NCI-H2029 (cell line): Measurements from ENCODE around the gene HJURP.

Experiments used
- DNase-seq: peaks from one replicate; lab custom pipeline; 2025; lab: John Stamatoyannopoulos, UW

HJURP gene

GRCh38 chr2:233849607-233850271 lies 4.6 kb downstream of the HJURP start:
- no peak for DNase-seq

DNA sequence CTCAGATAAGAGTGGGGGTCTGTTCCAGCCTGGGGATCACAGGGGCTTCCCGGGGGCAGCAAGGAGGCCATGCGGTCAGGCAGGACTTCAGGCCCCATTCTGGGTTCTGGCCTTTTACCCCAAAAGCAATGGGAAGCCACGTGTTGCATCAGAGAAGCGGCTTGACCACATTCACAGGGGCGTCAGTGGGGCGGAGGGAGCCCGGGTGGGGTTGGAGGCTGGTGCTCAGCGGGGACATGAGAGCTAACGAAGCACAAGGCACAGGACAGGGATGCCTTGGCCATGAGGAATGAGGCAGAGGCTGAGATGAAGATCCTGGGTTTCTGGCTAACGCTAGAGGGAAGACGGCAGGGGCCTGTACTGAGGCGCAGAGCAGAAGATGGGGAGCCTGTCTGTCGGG lies 6.1 kb downstream of the HJURP start:
- DNase-seq: no peak

GRCh38 chr2:233847248-233847898 lies 7.0 kb downstream of the HJURP start:
- DNase-seq: no peak

DNA sequence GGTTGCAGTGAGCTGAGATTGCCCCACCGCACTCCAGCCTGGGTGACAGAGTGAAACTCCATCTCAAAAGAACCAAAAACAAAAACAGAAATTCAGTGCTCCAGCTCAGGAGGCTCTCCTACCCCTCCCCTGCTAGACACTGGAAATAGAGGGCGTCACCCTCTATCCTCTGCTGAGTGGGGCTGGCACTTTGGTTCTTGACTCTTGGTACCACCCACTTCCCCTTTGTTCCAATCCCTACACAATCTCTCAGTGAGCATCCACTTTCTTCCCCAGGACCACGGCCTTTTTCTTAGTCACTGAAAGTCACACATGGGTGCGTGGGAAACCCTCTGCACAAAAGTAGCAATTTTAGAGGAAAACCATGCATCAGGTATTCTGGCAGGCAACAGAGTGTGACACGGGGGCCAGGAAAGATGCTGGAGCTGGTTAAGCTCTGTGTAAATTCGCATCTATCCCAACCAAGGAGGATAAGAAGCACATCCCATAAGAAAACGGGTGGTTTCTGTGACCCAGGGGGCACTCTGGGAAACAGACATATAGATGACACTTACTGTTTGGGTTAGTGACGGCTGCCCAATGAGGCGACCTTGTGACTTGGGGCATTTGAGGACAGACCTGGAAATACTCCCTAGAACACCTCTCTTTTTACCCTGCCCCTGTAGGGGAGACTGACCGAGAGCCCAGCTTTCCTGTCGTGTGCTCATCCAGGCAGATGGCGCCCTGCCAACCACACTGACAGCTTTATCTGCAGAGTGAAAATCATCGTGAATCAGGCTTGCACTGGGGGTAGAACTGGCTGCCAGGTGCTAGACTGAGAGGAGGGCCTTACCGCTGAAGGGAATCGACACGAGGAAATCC lies 7.7 kb downstream of the HJURP start:
- DNase-seq: no peak

DNA sequence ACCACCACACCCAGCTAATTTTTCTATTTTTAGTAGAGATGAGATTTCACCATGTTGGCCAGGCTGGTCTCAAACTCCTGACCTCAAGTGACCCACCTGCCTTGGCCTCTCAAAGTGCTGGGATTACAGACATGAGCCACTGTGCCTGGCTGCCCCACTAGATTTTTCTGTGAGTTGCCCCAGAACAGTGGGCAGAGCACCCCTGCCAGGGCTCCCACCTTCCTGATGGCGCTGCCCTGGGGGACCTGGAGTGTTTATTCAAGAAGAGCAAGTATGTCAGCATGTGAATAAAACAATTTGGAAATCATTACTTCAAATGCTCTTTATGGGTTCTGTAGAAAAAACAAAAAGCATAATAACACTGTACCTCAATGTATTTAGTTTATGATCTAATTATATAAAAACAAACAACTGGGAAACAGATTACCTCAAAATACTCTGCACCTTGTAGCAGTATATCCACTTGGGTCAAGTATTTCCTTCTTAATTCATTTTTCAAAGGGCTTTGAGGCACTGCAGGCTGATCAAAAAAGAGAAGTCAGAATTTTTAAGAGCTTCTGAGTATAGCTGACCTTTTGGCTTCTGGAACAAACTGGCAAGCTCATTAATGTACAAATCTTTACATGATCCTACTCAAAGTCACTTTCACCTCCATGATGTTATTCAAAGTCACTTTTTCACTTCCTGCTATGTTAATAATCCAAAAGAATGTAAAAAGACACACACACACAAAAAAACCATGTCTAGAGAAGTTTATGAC lies 8.9 kb downstream of the HJURP start:
- no peak for DNase-seq

DNA sequence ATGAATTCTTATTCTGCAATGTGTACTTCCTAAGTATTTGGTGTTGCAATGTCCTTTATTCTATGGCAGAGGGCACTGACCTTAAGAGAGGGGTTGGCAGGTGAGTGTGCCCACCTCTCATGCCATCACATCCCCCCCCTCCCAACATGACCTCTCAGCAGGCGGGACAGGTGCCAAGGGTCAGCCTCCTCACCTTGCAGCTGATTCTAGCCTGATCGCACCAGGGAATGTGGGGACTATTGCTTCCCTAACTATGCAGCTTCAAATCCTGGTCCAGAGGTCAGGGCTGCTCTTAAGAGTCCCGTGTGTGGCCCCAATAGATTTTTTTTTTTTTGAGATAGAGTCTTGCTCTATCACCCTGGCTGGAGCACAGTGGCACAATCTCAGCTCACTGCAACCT lies 9.5 kb downstream of the HJURP start:
- no peak for DNase-seq

DNA sequence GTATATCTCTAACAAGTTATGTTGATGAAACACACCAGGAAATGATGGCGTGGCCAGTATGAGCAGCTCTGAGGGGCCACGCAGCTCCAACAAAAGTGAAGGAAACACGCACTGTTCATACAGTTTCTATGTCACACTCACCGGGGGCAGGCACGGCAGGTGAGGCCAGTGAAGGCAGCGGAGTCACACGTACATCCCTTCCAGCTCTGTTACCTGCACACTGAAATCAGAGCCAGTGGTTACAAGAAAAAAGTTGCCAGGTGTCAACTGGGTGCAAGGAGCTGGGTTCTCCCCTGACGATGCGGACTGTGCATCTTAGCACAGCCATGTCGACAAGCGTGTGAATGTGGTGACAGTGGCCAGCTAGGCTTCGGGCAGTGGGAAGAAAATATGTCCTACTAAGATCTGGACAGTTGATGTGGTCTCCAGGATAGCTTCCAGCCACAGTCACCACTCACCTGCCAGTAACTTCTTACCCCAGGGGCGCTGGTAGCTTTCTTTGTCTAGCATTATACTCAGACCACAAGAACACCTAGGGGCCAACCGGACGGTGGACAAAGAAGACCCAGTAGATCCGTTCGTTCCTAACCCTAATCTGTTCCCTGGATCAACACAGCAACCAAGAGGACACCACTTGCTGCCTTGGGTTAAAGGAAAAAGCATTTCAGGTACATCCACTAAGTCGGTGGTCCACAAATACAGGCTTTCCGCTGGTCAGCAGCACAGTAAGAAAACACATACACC lies 10.1 kb downstream of the HJURP start:
- DNase-seq: no peak

DNA sequence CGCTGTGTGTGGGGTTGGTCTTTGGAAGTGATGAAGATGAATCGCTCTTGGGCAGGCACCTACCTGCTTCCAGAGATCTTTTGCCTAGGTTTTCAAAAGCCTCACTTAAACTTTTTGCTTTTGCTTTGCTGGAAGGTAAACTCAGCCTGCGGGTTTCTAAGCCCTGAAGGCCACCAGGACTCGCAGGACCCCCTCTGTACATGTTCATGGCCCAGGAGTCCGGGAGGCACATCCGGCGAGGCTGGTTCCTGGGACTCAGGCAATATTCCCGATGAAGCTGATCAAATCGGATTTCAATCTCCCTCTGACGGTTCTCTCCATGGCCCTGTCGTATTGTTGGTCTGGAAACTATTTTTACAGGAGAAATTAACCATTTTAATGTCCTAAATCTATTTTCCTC lies 13.2 kb downstream of the HJURP start:
- DNase-seq: no peak

- DNase-seq: no peak
Measured at GRCh38 chr2:233840520-233840919, 13.8 kb downstream of the HJURP start.

- no peak for DNase-seq
Measured at GRCh38 chr2:233839447-233839820, 14.9 kb downstream of the HJURP start.

GRCh38 chr2:233838726-233839446 lies 15.4 kb downstream of the HJURP start:
- no peak for DNase-seq

- no peak for DNase-seq
Measured at GRCh38 chr2:233838251-233838650, 16.1 kb downstream of the HJURP start.

DNA sequence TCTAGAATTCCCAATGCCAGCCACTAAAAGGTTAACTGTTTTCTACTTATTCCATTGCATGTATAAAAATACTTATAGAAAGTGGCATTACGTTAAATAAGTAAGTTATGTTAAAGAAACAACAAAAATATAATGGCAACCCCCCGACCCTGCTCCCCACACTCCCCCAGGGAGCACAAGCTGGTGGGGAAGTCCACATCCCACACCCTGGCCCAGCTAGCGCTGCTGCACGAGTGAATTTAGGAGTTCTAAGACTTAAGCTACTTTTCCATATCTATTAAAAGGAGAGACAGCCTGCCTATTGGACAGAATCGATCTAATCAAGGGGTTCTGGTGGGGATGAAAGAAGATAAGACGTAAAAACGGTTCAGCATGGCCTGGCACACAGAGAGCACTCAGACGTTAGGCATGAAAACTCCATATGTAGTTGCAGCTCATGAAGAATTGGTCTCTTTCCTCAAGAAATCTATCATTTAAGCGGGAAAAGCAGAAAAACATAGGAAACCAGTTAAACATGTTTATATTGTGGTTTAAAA lies 16.6 kb downstream of the HJURP start:
- no peak for DNase-seq

GRCh38 chr2:233836359-233836758 lies 18.0 kb downstream of the HJURP start:
- no peak for DNase-seq

DNA sequence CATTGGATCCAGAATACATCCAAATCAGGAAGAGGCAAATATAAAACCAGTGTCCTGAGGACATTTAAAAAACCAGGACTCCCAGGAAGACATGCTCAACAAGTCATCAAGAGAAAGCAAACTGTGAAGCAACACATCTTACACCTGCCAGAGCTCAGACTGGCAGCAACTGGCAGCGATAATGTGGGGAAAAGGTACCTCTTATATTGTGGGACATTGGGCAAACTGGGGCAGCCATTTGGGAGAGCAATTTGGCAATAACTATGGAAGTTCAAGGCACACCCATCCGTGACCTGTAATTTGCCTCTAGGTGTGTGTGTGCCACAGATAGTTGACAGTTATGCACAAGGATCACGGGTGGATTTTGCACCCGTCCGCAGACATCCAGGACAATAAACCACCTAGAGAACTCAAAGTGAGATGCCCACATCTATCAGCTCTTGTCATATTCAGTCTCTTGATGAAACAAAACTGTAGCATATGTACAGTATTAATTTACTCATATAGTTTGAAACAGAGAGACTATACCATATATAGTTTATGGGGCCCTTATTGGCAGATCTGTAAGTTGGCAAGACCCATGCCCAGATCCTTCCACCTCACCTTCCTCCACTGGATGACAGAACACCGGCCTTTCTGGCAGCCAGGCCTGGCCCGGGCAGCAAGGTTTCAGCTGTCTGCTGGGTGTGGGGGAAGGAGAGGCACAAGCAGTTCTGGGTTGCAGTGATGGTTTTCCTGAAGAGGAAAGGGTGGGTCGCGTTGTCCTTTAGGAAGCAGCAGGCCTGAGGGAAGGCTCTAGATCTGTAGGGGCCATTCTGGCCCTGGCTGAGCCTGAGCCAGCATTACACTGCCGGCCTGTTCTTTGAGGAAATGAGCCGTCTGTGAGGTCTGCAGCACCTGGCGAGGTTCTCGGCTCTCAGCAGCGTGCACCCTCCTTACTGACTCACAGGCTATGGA lies 18.8 kb downstream of the HJURP start:
- no peak for DNase-seq

GRCh38 chr2:233833345-233833744 lies 21.0 kb downstream of the HJURP start:
- no peak for DNase-seq

GRCh38 chr2:233832869-233833311 lies 21.4 kb downstream of the HJURP start:
- no peak for DNase-seq

- no peak for DNase-seq
Measured at GRCh38 chr2:233832414-233832813, 21.9 kb downstream of the HJURP start.

DNA sequence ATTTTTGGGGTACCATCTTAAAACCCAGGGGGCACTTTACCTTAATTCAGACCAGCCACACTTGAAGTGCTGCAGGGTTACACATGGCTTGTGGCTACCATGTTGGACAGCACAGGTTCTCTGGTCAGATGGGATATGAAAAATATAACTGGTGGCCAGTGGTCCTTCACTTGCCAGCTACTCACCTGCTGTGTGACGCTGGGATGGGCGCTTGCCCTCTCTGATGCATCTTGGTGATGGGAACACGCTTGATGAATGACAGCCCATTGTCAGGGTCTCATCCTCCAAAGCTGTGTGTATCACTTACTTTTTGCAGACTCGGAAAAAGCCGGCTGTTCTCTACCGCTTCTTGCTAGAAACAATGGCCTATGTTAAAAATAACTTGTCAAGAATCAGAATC lies 22.5 kb downstream of the HJURP start:
- DNase-seq: no peak
